Smooth muscle cell of the pulmonary artery (primary cell): ENCODE measurements around the gene ANTKMT. TPM values are rescaled to one million over a fixed set of nuclear protein-coding genes. Genes with fewer than 3 reads are reported as not detected.

Experiments used
- total RNA-seq: library from RNA; depleted of rRNA; stranded (reverse); fragments of >200 nt; gene quantifications from 2 replicates; pipeline ENCODE4 v1.2.3, GENCODE V29; 2014

Gene ANTKMT
- total RNA-seq, result 17.7 and 23.0 TPM in 2 replicates

GRCh38 chr16:720990-721764, at the start of gene ANTKMT:
TSS of gene ANTKMT (plus strand) at chr16:721146. CDS start at chr16:721275, 129 bp downstream.

GRCh38 chr16:674968-675883, 45.7 kb upstream of the ANTKMT start, which contains the start of gene RHBDL1:
TSS of gene RHBDL1 (plus strand) at chr16:675671. CDS start at chr16:675791, 120 bp downstream.

GRCh38 chr16:679814-680624, 40.9 kb upstream of the ANTKMT start, which contains the start of gene STUB1:
TSS of gene STUB1 (plus strand) at chr16:680410. CDS start at chr16:680526, 116 bp downstream.

GRCh38 chr16:684071-684794, 36.7 kb upstream of the ANTKMT start, which contains the start of gene JMJD8:
TSS of gene JMJD8 (minus strand) at chr16:684334. CDS start at chr16:684319, 15 bp downstream.

GRCh38 chr16:705431-706188, 15.3 kb upstream of the ANTKMT start, which contains the start of gene FBXL16:
TSS of gene FBXL16 (minus strand) at chr16:705801. CDS start at chr16:697405, 8,396 bp downstream.

GRCh38 chr16:714558-715476, 6.1 kb upstream of the ANTKMT start, which contains the start of gene METRN:
TSS of gene METRN (plus strand) at chr16:715118. CDS start at chr16:715290, 172 bp downstream.

GRCh38 chr16:726438-727290, 5.7 kb downstream of the ANTKMT start, which contains the start of the genes CCDC78 and HAGHL:
TSS of gene CCDC78 (minus strand) at chr16:726443. CDS start at chr16:726367, 76 bp downstream.
TSS of gene HAGHL (plus strand) at chr16:727106. CDS start at chr16:727510, 404 bp downstream.

GRCh38 chr16:740764-741505, 20.0 kb downstream of the ANTKMT start, which contains the start of gene CIAO3:
TSS of gene CIAO3 (minus strand) at chr16:740997. CDS start at chr16:740985, 12 bp downstream.

GRCh38 chr16:760545-761343, 39.8 kb downstream of the ANTKMT start, which contains the start of gene MSLN:
TSS of gene MSLN (plus strand) at chr16:760734. CDS start at chr16:762681, 1,947 bp downstream.

Other genes with a start within 250 kb of the ANTKMT start
- 28.5 and 48.7 TPM in 2 replicates for gene CAPN15, start 193.4 kb upstream of the ANTKMT start, total RNA-seq
- gene PRR35, start 160.8 kb upstream of the ANTKMT start, total RNA-seq, result not detected in 2 replicates
- 0.99 and 1.3 TPM in 2 replicates for gene NHLRC4, start 154.1 kb upstream of the ANTKMT start, total RNA-seq
- gene PIGQ, start 151.2 kb upstream of the ANTKMT start, total RNA-seq, result 31.5 and 39.1 TPM in 2 replicates
- 12.6 and 13.6 TPM in 2 replicates for gene RAB40C, start 131.1 kb upstream of the ANTKMT start, total RNA-seq
- gene WFIKKN1, start 90.2 kb upstream of the ANTKMT start, total RNA-seq, result 0.26 TPM in 2 replicates
- gene METTL26, start 84.8 kb upstream of the ANTKMT start, total RNA-seq, result 61.8 and 71.3 TPM in 2 replicates
- 11.3 and 19.8 TPM in 2 replicates for gene MCRIP2, start 79.3 kb upstream of the ANTKMT start, total RNA-seq
- gene WDR90, start 71.8 kb upstream of the ANTKMT start, total RNA-seq, result 9.3 and 18.1 TPM in 2 replicates
- gene RHOT2, start 53.0 kb upstream of the ANTKMT start, total RNA-seq, result 29.1 and 39.2 TPM in 2 replicates
- 2.7 and 9.1 TPM in 2 replicates for gene RHBDL1, start 45.5 kb upstream of the ANTKMT start, total RNA-seq
- 73.9 and 106 TPM in 2 replicates for gene STUB1, start 40.7 kb upstream of the ANTKMT start, total RNA-seq
- 54.5 and 58.5 TPM in 2 replicates for gene JMJD8, start 36.8 kb upstream of the ANTKMT start, total RNA-seq
- 7.9 and 10.3 TPM in 2 replicates for gene WDR24, start 30.7 kb upstream of the ANTKMT start, total RNA-seq
- gene FBXL16, start 15.3 kb upstream of the ANTKMT start, total RNA-seq, result 0.07 and 0.13 TPM in 2 replicates
- 81.0 and 110 TPM in 2 replicates for gene METRN, start 6.0 kb upstream of the ANTKMT start, total RNA-seq
- 1.6 and 4.9 TPM in 2 replicates for gene CCDC78, start 5.3 kb downstream of the ANTKMT start, total RNA-seq
- gene HAGHL, start 6.0 kb downstream of the ANTKMT start, total RNA-seq, result 9.5 and 23.7 TPM in 2 replicates
- 29.5 and 35.8 TPM in 2 replicates for gene CIAO3, start 19.9 kb downstream of the ANTKMT start, total RNA-seq
- gene MSLN, start 39.6 kb downstream of the ANTKMT start, total RNA-seq, result not detected in 2 replicates
- 17.1 and 28.9 TPM in 2 replicates for gene RPUSD1, start 67.2 kb downstream of the ANTKMT start, total RNA-seq
- 6.5 and 8.7 TPM in 2 replicates for gene CHTF18, start 67.5 kb downstream of the ANTKMT start, total RNA-seq
- not detected in 2 replicates for gene GNG13, start 79.6 kb downstream of the ANTKMT start, total RNA-seq
- 21.9 and 36.9 TPM in 2 replicates for gene LMF1, start 249.8 kb downstream of the ANTKMT start, total RNA-seq